ENCODE measurements around the gene ZNF407.

Gene ZNF407

DNA sequence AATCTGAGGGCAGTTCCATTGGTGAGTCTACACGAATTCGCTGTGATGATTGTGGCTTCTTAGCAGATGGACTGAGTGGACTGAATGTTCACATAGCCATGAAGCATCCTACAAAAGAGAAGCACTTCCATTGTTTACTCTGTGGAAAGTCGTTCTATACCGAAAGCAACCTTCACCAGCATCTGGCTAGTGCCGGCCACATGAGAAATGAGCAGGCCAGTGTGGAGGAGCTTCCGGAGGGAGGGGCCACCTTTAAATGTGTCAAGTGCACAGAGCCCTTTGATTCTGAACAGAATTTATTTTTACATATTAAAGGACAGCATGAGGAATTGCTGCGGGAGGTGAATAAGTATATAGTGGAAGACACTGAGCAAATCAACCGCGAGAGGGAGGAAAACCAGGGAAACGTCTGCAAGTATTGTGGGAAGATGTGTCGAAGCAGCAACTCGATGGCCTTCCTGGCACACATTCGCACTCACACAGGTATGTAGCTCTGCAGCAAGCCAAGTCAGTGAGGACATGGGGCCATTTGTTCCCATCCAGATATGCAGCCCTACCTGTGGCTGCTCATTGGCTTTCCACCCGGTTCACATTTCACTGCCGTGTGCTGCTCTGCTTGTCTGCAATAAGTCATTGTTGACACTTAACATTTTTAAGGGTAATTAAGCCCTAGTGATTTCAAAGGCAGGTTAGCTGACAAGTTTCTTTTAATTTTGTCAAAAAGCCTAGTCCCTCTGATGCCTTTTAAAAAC lies 37.7 kb downstream of the ZNF407 start:
- no peak for TF ChIP-seq CTCF (IDR thresholded peaks at IDR 0.05; ENCODE audit: low read depth, low read length, missing control alignments)
- in situ Hi-C loops (cut with HindIII; ENCODE audit: low sequenced_read_pairs) = no loop called here
- no peak for DNase-seq (ENCODE audit: low read depth)
- no peak overlapping the region for H3K4me3 ChIP-seq (ENCODE audit: low read depth, low read length)

GRCh38 chr18:74637070-74637469 lies 39.4 kb downstream of the ZNF407 start:
- H3K4me3 ChIP-seq (ENCODE audit: low read depth, low read length) = no peak overlapping the region
- in situ Hi-C loops (cut with HindIII; ENCODE audit: low sequenced_read_pairs) = no loop called here

GRCh38 chr18:74638210-74638609 lies 40.5 kb downstream of the ZNF407 start:
- in situ Hi-C loops (cut with HindIII; ENCODE audit: low sequenced_read_pairs) = no loop called here
- TF ChIP-seq CTCF (IDR thresholded peaks at IDR 0.05; ENCODE audit: low read depth, low read length, missing control alignments) = no peak
- no peak for DNase-seq (ENCODE audit: low read depth)
- no peak overlapping the region for H3K4me3 ChIP-seq (ENCODE audit: low read depth, low read length)

More at GRCh38 chr18:74637070-74637469, 39.4 kb downstream of the ZNF407 start:
- no peak for DNase-seq (ENCODE audit: low read depth)
- TF ChIP-seq CTCF (IDR thresholded peaks at IDR 0.05; ENCODE audit: low read depth, low read length, missing control alignments) = no peak

DNA sequence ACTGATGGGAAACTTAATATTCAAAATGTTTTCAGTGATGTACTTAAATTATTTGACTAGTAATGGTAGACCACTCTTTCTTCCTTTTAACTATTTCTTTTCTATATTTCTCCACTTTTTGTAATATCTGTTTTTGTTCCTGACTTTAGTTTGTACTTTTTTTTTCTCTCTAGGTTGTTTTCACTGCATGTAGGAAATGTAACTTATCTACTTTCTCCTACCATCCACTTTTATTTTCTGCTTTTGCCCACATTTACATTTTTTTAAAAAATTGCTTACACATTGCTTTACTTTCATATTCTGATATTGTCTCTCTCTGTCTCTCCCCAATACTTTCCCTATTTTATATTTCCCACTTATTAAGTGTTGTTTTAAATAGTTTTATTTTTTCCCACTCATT lies 47.0 kb downstream of the ZNF407 start:
- in situ Hi-C loops (cut with HindIII; ENCODE audit: low sequenced_read_pairs) = no loop called here
- no peak overlapping the region for H3K4me3 ChIP-seq (ENCODE audit: low read depth, low read length)
- no peak for TF ChIP-seq CTCF (IDR thresholded peaks at IDR 0.05; ENCODE audit: low read depth, low read length, missing control alignments)
- no peak for DNase-seq (ENCODE audit: low read depth)

GRCh38 chr18:74645679-74646078 lies 48.0 kb downstream of the ZNF407 start:
- in situ Hi-C loops (cut with HindIII; ENCODE audit: low sequenced_read_pairs) = no loop called here
- no peak for TF ChIP-seq CTCF (IDR thresholded peaks at IDR 0.05; ENCODE audit: low read depth, low read length, missing control alignments)
- DNase-seq (ENCODE audit: low read depth) = no peak
- H3K4me3 ChIP-seq (ENCODE audit: low read depth, low read length) = no peak overlapping the region

DNA sequence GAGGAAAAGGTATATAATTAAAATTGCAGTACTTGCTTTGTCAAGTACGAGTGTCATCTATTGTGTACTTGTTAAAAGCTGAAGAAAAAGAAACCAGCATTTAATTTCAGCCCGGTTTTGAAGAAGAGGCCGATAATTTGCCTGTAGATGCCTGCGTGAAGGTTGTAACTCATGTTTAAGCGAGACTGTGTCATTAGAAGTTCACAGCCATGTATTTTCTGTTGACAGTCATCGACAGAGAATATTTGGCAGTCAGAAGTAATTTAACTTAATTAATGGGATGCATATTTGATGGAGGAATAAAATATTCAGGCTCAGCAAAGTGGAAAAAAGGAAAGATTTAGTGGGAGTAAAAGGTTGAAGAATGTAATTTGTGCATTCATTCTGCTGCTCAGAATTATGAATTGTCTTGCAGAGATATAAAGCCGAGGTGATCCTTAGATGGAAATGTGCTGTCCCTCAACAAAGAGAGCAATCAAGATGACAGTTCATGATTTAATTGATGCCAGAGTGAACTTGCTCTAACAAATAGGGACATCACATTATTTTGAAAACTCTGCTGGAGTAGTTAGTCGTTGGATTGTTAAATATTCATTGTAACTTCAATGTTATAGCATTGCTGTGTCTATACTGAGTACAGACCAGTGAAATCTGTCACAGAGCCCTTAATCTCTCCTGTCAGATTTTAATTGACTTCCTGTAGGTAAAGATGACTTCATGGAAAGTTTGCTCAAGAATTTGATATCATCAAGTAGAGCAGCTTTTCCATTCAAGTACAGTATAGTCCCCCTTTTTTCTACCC lies 53.9 kb downstream of the ZNF407 start:
- no peak overlapping the region for H3K4me3 ChIP-seq (ENCODE audit: low read depth, low read length)
- no peak for DNase-seq (ENCODE audit: low read depth)
- TF ChIP-seq CTCF (IDR thresholded peaks at IDR 0.05; ENCODE audit: low read depth, low read length, missing control alignments) = no peak
- in situ Hi-C loops (cut with HindIII; ENCODE audit: low sequenced_read_pairs) = no loop called here
